Frontal cortex (tissue), 4 donors: ENCODE data around the gene ARHGAP4. TPM values are rescaled to one million over a fixed set of nuclear protein-coding genes. Genes with fewer than 3 reads are reported as not detected.
A peak's percentile ranks its signal among the peaks of the same experiment; 100 is the strongest.

ENCODE experiments used
- DNase-seq, 2 donors: peaks; one replicate each; pipeline ENCODE4 v3.0.0; 2012; ENCODE audit warnings: low spot score in 2 of 2
- FAIRE-seq: peaks from 2 replicates; lab custom pipeline; 2012; peaks lifted over from hg19 to GRCh38; lab: Jason Lieb, UNC
- total RNA-seq: library from RNA; depleted of rRNA; stranded (reverse); fragments of >200 nt; gene quantifications from one replicate; pipeline ENCODE4 v1.2.3, GENCODE V29; 2014
- donor health status: control.
- donor health status: control.
- donor health status: control.

Gene ARHGAP4
- total RNA-seq, 1 donor from 2014 or later = 5.7 TPM

GRCh38 chrX:153885968-153886903 lies 39.8 kb downstream of the ARHGAP4 start, which contains the start of gene L1CAM:
Gene L1CAM (minus strand): TSS chrX:153886173. CDS start chrX:153875836, 10,337 bp downstream.
- DNase-seq (peak in 1 of 2 donors; percentile 54), FAIRE-seq (no peak)

GRCh38 chrX:153885208-153885787 lies 40.8 kb downstream of the ARHGAP4 start:
- FAIRE-seq = no peak
- no peak for DNase-seq

GRCh38 chrX:153884590-153884989 lies 41.5 kb downstream of the ARHGAP4 start:
- DNase-seq (no peak), FAIRE-seq (no peak)

GRCh38 chrX:153884136-153884535 lies 41.9 kb downstream of the ARHGAP4 start:
- no peak for DNase-seq
- FAIRE-seq = no peak

- DNase-seq (no peak), FAIRE-seq (no peak)
These were observed 42.8 kb downstream of the ARHGAP4 start for GRCh38 chrX:153883163-153883843.

GRCh38 chrX:153882557-153882956 lies 43.5 kb downstream of the ARHGAP4 start:
- no peak for FAIRE-seq

GRCh38 chrX:153882086-153882498 lies 44.0 kb downstream of the ARHGAP4 start:
- FAIRE-seq (no peak), DNase-seq (no peak)

More at GRCh38 chrX:153882557-153882956, 43.5 kb downstream of the ARHGAP4 start:
- no peak for DNase-seq

GRCh38 chrX:153881281-153881680 lies 44.8 kb downstream of the ARHGAP4 start:
- FAIRE-seq (no peak), DNase-seq (no peak)

- no peak for DNase-seq
- no peak for FAIRE-seq
These were observed 45.6 kb downstream of the ARHGAP4 start for GRCh38 chrX:153880440-153880815.

- FAIRE-seq = no peak
These were observed 46.2 kb downstream of the ARHGAP4 start for GRCh38 chrX:153879741-153880439.

GRCh38 chrX:153878969-153879653 lies 47.0 kb downstream of the ARHGAP4 start:
- DNase-seq (no peak), FAIRE-seq (no peak)

More at GRCh38 chrX:153879741-153880439, 46.2 kb downstream of the ARHGAP4 start:
- DNase-seq = no peak

GRCh38 chrX:153878345-153878744 lies 47.7 kb downstream of the ARHGAP4 start:
- DNase-seq = no peak
- no peak for FAIRE-seq

GRCh38 chrX:153877571-153878261 lies 48.3 kb downstream of the ARHGAP4 start:
- DNase-seq = no peak
- no peak for FAIRE-seq

GRCh38 chrX:153876112-153876491 lies 50.0 kb downstream of the ARHGAP4 start:
- DNase-seq (no peak), FAIRE-seq (no peak)

GRCh38 chrX:153875391-153876111 lies 50.5 kb downstream of the ARHGAP4 start:
- FAIRE-seq = no peak
- DNase-seq = peak; percentile 77 to 84

GRCh38 chrX:153874366-153875125 lies 51.5 kb downstream of the ARHGAP4 start:
- DNase-seq (no peak), FAIRE-seq (no peak)

GRCh38 chrX:153874085-153874365 lies 52.0 kb downstream of the ARHGAP4 start:
- DNase-seq (no peak), FAIRE-seq (no peak)
